HepG2 (cell line): ENCODE data around the gene CBLN4. TPM values are rescaled to one million over a fixed set of nuclear protein-coding genes. Genes with fewer than 3 reads are reported as not detected.

Experiments
- ATAC-seq: fragments of 200-7000 bp; cut with Tn5 transposase; 3 replicates; pipeline ENCODE4 v1.9.1; 2020; ENCODE audit warnings: mild to moderate bottlenecking, moderate library complexity
- BruUV-seq: library from RNA; stranded (reverse); fragments of 400-500 nt; replicated peaks from 2 replicates; lab custom pipeline; 2021; lab: Mats Ljungman, UMichigan
- CTCF ChIA-PET: fragments of 300-600 bp; formaldehyde crosslinking; extraction: SDS; loops from one replicate; lab custom pipeline; 2021; ENCODE audit warnings: low total read pairs, inconsistent platforms, low intra/inter-chr PET ratio; lab: Yijun Ruan, JAX
- POLR2A ChIA-PET: fragments of 350-600 bp; sonication (Branson Sonifier 250); formaldehyde crosslinking; loops from one replicate; lab custom pipeline; 2020; ENCODE audit warnings: antibody characterized with exemption, inconsistent platforms; lab: Yijun Ruan, JAX
- DNase-seq: peaks from one replicate; pipeline ENCODE4 v3.0.0-alpha.2; 2015; ENCODE audit warnings: low spot score
- FAIRE-seq: peaks from 3 replicates; lab custom pipeline; 2011; peaks lifted over from hg19 to GRCh38; lab: Jason Lieb, UNC
- H2AFZ ChIP-seq: one replicate; pipeline ENCODE4 v1.6.1; 2011; ENCODE audit warnings: low read length, inconsistent platforms
- H3K27ac ChIP-seq: fragments of 300-600 bp; 3 replicates; pipeline ENCODE4 v1.8.0; 2011; ENCODE audit warnings: mixed run types, mild to moderate bottlenecking, mixed read lengths, low read length, inconsistent platforms; ENCODE audit not compliant: insufficient read depth; ENCODE audit errors: extremely low read length
- H3K27me3 ChIP-seq, 2 experiments: fragments of 200-600 bp in 1 of 2; 2 replicates in 1 of 2; 3 replicates in 1 of 2; pipeline versions ENCODE4 v1.6.0 to v1.8.0; 2011; ENCODE audit warnings: low read length in 2 of 2, mild to moderate bottlenecking in 2 of 2, moderate library complexity in 2 of 2, inconsistent platforms in 1 of 2; ENCODE audit not compliant: insufficient read depth in 2 of 2, control insufficient read depth in 1 of 2
- H3K36me3 ChIP-seq, 2 experiments: fragments of 200-600 bp in 1 of 2; replicated peaks in 1 of 2; 2 replicates in 1 of 2; 3 replicates in 1 of 2; pipeline versions ENCODE4 v1.5.1 to v1.8.0; 2011; ENCODE audit warnings: low read length in 2 of 2, inconsistent platforms in 1 of 2; ENCODE audit not compliant: insufficient read depth in 2 of 2, control insufficient read depth in 1 of 2
- H3K4me1 ChIP-seq: 2 replicates; pipeline ENCODE4 v1.5.1; 2012; ENCODE audit warnings: low read length, inconsistent platforms; ENCODE audit not compliant: insufficient read depth
- H3K4me2 ChIP-seq: 2 replicates; pipeline ENCODE4 v1.6.0; 2011; ENCODE audit warnings: low read depth, low read length, inconsistent platforms
- H3K4me3 ChIP-seq, 3 experiments: fragments of 200-600 bp in 1 of 3; sonication (generic), shearing (Covaris generic) in 1 of 3; replicated peaks in 1 of 3; 2 replicates each; pipeline ENCODE4 v1.5.1; 2011 to 2016; ENCODE audit warnings: low read length in 3 of 3, inconsistent platforms in 2 of 3, low read depth in 2 of 3, mild to moderate bottlenecking in 2 of 3, control low read depth in 1 of 3, mixed read lengths in 1 of 3; ENCODE audit not compliant: insufficient read depth in 1 of 3
- H3K79me2 ChIP-seq: one replicate; pipeline ENCODE4 v1.6.1; 2011; ENCODE audit warnings: low read length, inconsistent platforms; ENCODE audit not compliant: insufficient read depth
- H3K9ac ChIP-seq: 2 replicates; pipeline ENCODE4 v1.6.0; 2011; ENCODE audit warnings: mild to moderate bottlenecking, low read depth, low read length, inconsistent platforms; ENCODE audit not compliant: insufficient read depth
- H3K9me3 ChIP-seq: 2 replicates; pipeline ENCODE4 v1.5.1; 2012; ENCODE audit warnings: mild to moderate bottlenecking, low read length
- H4K20me1 ChIP-seq: 2 replicates; pipeline ENCODE4 v1.6.0; 2011; ENCODE audit warnings: inconsistent platforms, mild to moderate bottlenecking, low read length, moderate library complexity; ENCODE audit not compliant: insufficient read depth
- CSRNP2 ChIP-seq: sonication (generic); formaldehyde crosslinking; conservative IDR thresholded peaks from 2 replicates; pipeline ENCODE4 v1.8.0; 2022; ENCODE audit warnings: low read depth, missing genetic modification reagents
- MAFK ChIP-seq, 2 experiments: IDR thresholded peaks in 1 of 2; conservative IDR thresholded peaks in 1 of 2; 2 replicates each; pipeline ENCODE4 v1.6.1; 2011; ENCODE audit warnings: improper control_type of control experiment in 2 of 2, low read length in 2 of 2
- NRL ChIP-seq: sonication (generic); formaldehyde crosslinking; IDR thresholded peaks from 2 replicates; pipeline ENCODE4 v1.5.0; 2020; ENCODE audit warnings: missing genetic modification reagents, mild to moderate bottlenecking, moderate library complexity, borderline replicate concordance
- SRSF4 ChIP-seq: fragments of 200-400 bp; formaldehyde crosslinking; IDR thresholded peaks from one replicate; pipeline ENCODE4 v1.6.1; 2018; ENCODE audit warnings: mild to moderate bottlenecking, low read depth, low read length, moderate library complexity; ENCODE audit not compliant: poor library complexity, severe bottlenecking
- TRIM22 ChIP-seq: fragments of 450-650 bp; IDR thresholded peaks from 2 replicates; pipeline ENCODE4 v1.6.1; 2017
- ZNF143 ChIP-seq: sonication (generic); formaldehyde crosslinking; IDR thresholded peaks from 2 replicates; pipeline ENCODE4 v1.4.0; 2020; ENCODE audit warnings: missing genetic modification reagents
- ZNF660 ChIP-seq: sonication (generic); formaldehyde crosslinking; IDR thresholded peaks from 2 replicates; pipeline ENCODE4 v1.5.1; 2020; ENCODE audit warnings: mild to moderate bottlenecking, low read depth, missing genetic modification reagents, borderline replicate concordance
- ZNF850 ChIP-seq: sonication (generic); formaldehyde crosslinking; conservative IDR thresholded peaks from 2 replicates; pipeline ENCODE4 v1.9.0; 2021; ENCODE audit warnings: mild to moderate bottlenecking, missing genetic modification reagents
- WGBS: methylation state at CpG from one replicate; pipeline ENCODE4 v1.1.6; 2017; ENCODE audit warnings: low lambda C conversion rate; 5-methylcytosine and 5-hydroxymethylcytosine counted together
- in situ Hi-C: cut with HindIII; loops from 2 replicates; pipeline ENCODE4 v1.10.0; 2017; ENCODE audit warnings: low pct_unique_long_range_greater_than_20kb; ENCODE audit not compliant: extremely low pct_ligation_motif_present
- intact Hi-C: fragments of 100-400 bp; cut with micrococcal nuclease; formaldehyde crosslinking; loops from one replicate; pipeline ENCODE4 v1.10.0; 2022; ENCODE audit not compliant: unreplicated experiment
- polyA plus RNA-seq, 8 experiments: library from polyadenylated mRNA; depleted of rRNA in 3 of 8; stranded (reverse) in 7 of 8; unstranded in 1 of 8; fragments of >200 nt; fragmentation: Illumina TruSeq in 4 of 8; extraction: Trizol in 4 of 8; gene quantifications; 2 replicates each; pipeline versions ENCODE4 v1.2.1 to v1.2.3, GENCODE V29; 2011 to 2016; ENCODE audit warnings: low read depth in 4 of 8, missing spikeins in 1 of 8, mixed read lengths in 1 of 8; ENCODE audit not compliant: insufficient read depth in 1 of 8
- total RNA-seq, 5 experiments: library from RNA; depleted of rRNA; stranded (reverse); fragments of >200 nt; fragmentation: Illumina TruSeq; extraction: Trizol; gene quantifications; 2 replicates each; pipeline ENCODE4 v1.2.3, GENCODE V29; 2016; ENCODE audit warnings: low read depth in 1 of 5

The CBLN4 gene
- total and polyA plus RNA-seq, 2 of the 13 experiments (the other 11 are each of a cell fraction or from before 2014, with no cell fraction given), result not detected

- ATAC-seq, result no peak
- H3K27me3 ChIP-seq, result no peaks in the 10 kb centered on the region
- FAIRE-seq, result no peak
- ChIA-PET POLR2A (no interaction called here), CTCF (no interaction called here)
- H3K4me1 ChIP-seq, result no peaks in the 10 kb centered on the region
- no peak overlapping the region for H3K4me3 ChIP-seq
- no peak overlapping the region for H3K9ac ChIP-seq
- DNase-seq, result no peak
- intact Hi-C loops, result no loop called here
- H3K27ac ChIP-seq, result no peak overlapping the region
- H3K79me2 ChIP-seq, result no peaks in the 10 kb centered on the region
- H4K20me1 ChIP-seq, result no peaks in the 10 kb centered on the region
- H3K4me2 ChIP-seq, result no peak overlapping the region
- no TSS peak for BruUV-seq
- TF ChIP-seq MAFK (conservative IDR thresholded peaks at IDR 0.05 in 1 of 2, IDR thresholded peaks at IDR 0.05 in 1 of 2; ENCODE audit: low read length in 2 of 2) (peak in 1 of 2 experiments; percentile 63; a peak in 2 of 4 replicates), CSRNP2 (no peak), ZNF850 (CRISPR knock-in tag) (no peak)
- 6% methylated on average over 2 of the region's 2 CpGs for WGBS
- in situ Hi-C loops, result no loop called here
- H3K36me3 ChIP-seq, result no peaks in the 10 kb centered on the region
- no peak overlapping the region for H2AFZ ChIP-seq
- H3K9me3 ChIP-seq, result peaks cover 98% of the 10 kb centered on the region
Observed at GRCh38 chr20:55953201-55953600, 52.1 kb downstream of the CBLN4 start.

DNA sequence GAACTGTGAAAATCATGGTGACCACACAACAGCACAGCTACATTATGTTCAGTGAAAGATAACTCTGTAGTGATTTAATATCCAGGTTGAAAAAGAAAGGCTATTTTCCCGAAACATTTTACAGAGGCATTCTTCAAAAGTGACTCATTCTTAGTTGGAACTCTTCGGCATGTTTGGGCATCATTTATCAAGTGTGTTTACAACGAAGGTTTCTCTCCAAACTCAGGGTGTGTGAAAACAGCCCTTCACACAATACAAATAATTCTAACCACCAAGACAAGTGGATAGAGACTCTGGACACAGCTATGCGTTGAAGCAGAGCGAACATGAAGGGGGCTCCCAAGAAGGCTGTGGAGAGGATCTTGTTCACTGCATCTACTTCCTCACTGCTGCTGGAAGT is 57.6 kb downstream of the CBLN4 start:
- Histone ChIP-seq H3K36me3 (no peaks in the 10 kb centered on the region), H3K79me2 (no peaks in the 10 kb centered on the region), H3K4me2 (no peak overlapping the region)
- TF ChIP-seq SRSF4 (no peak), ZNF143 (no peak), ZNF660 (CRISPR knock-in tag) (no peak), TRIM22 (no peak), NRL (CRISPR knock-in tag) (no peak)
- TF ChIP-seq, all 625 proteins: peak for 0
- ChIA-PET CTCF (no interaction called here), POLR2A (no interaction called here)
- in situ Hi-C loops, result no loop called here
- no TSS peak for BruUV-seq
- no peak for DNase-seq
- Histone ChIP-seq H3K9me3 (peaks cover 89% of the 10 kb centered on the region), H3K4me1 (no peaks in the 10 kb centered on the region), H2AFZ (no peak overlapping the region), H4K20me1 (no peaks in the 10 kb centered on the region), H3K27me3 (no peaks in the 10 kb centered on the region), H3K27ac (no peak overlapping the region), H3K9ac (no peak overlapping the region), H3K4me3 (no peak overlapping the region)
- intact Hi-C loops, result no loop called here
- 29% methylated on average over 5 of the region's 5 CpGs for WGBS
- no peak for ATAC-seq
- no peak for FAIRE-seq
